ENCODE results near the gene AFG3L2. TPM values are rescaled to one million over a fixed set of nuclear protein-coding genes. Genes with fewer than 3 reads are reported as not detected.

The AFG3L2 gene
- total and polyA plus RNA-seq, 9 of the 15 experiments (the other 6 are each of a cell fraction or from before 2014, with no cell fraction given), result 24.1 to 109 (median 84.0) TPM

DNA sequence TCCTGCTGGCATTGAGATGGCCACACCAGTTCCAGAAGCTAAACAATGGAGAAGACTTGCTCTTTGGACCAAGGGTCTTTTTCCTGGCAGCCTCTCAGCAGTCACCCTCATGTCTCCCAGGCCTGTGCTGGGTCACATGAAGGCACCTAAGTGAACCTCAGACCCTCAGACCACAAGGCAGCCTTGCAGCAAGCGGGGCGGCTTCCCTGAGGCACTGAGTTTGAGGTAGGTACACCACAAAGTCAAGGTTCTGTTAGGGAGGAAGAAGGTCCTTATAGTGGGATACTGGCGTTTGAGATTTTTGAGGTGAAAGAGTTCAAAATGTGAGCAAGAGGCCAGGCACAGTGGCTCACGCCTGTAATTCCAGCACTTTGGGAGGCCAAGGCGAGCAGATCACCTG, 22.2 kb upstream of the AFG3L2 start (continued):
- TF ChIP-seq, protein P1, sequence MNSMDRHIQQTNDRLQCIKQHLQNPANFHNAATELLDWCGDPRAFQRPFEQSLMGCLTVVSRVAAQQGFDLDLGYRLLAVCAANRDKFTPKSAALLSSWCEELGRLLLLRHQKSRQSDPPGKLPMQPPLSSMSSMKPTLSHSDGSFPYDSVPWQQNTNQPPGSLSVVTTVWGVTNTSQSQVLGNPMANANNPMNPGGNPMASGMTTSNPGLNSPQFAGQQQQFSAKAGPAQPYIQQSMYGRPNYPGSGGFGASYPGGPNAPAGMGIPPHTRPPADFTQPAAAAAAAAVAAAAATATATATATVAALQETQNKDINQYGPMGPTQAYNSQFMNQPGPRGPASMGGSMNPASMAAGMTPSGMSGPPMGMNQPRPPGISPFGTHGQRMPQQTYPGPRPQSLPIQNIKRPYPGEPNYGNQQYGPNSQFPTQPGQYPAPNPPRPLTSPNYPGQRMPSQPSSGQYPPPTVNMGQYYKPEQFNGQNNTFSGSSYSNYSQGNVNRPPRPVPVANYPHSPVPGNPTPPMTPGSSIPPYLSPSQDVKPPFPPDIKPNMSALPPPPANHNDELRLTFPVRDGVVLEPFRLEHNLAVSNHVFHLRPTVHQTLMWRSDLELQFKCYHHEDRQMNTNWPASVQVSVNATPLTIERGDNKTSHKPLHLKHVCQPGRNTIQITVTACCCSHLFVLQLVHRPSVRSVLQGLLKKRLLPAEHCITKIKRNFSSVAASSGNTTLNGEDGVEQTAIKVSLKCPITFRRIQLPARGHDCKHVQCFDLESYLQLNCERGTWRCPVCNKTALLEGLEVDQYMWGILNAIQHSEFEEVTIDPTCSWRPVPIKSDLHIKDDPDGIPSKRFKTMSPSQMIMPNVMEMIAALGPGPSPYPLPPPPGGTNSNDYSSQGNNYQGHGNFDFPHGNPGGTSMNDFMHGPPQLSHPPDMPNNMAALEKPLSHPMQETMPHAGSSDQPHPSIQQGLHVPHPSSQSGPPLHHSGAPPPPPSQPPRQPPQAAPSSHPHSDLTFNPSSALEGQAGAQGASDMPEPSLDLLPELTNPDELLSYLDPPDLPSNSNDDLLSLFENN (IDR thresholded peaks at IDR 0.05; ENCODE audit: low read depth in 2 of 2, low read length in 2 of 2), result no peak
- TF ChIP-seq TCF7L2 (IDR thresholded peaks at IDR 0.05; ENCODE audit: low read depth, low read length), result no peak
- no peak for TF ChIP-seq ZNF668 (CRISPR knock-in tag; IDR thresholded peaks at IDR 0.05)
- TF ChIP-seq FOXP4 (CRISPR knock-in tag; IDR thresholded peaks at IDR 0.05; ENCODE audit: borderline replicate concordance), result no peak
- TF ChIP-seq LCOR (CRISPR knock-in tag; IDR thresholded peaks at IDR 0.05), result no peak
- TF ChIP-seq KAT2B (IDR thresholded peaks at IDR 0.05; ENCODE audit: low read depth, low read length), result no peak
